ENCODE data around the gene AFDN.
A peak's percentile ranks its signal among the peaks of the same experiment; 100 is the strongest.

Gene AFDN

DNA sequence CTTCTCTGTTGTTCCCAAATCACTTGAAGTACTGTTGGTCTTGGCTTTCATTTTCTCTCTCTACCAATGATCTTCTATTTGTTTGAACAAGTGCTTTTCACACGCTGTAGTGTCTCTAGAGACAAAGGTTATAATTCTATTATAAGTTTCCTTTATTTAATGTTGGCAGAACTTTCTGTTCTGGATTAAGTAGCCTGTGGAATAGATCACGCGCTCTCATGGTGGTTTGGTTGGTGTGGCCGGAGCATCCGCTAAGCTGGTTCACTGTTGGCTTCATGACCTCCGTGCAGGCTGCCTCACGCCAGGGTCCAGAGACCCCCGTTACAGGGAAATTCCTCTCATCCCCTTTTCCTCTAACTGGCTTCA is 139.8 kb downstream of the AFDN start:
- no peaks in the 10 kb centered on the region for H3K36me3 ChIP-seq (ENCODE audit: insufficient read depth)

DNA sequence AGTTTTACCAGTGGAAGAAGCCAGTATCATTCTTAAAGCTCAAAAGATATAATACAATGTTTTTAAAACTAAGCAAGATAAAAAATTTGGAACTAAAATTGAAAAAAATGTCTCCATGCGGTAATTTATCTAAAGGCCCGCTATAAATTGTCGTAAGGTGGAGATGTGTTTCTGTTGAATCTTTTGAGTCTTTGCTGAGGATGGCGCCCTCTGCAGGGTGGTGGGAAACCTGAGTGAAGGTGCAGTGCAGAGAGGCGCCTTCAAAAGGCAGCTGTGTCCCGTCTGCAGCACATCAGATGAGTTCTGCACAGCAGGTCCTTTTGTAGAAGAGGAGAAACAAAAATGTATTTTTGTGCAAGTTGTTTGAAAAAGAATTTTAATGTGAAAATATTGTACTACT is 141.4 kb downstream of the AFDN start:
- no peaks in the 10 kb centered on the region for H3K79me2 ChIP-seq (ENCODE audit: insufficient read depth, low read depth)
- H3K36me3 ChIP-seq (ENCODE audit: insufficient read depth) = no peaks in the 10 kb centered on the region
- no peak overlapping the region for H2AFZ ChIP-seq (ENCODE audit: low read depth)
- H3K27me3 ChIP-seq (ENCODE audit: insufficient read depth, low read depth) = no peaks in the 10 kb centered on the region
- H3K4me1 ChIP-seq (ENCODE audit: low read depth, poor library complexity, severe bottlenecking) = no peaks in the 10 kb centered on the region
- no peak overlapping the region for H3K9ac ChIP-seq
- TF ChIP-seq, protein P1, sequence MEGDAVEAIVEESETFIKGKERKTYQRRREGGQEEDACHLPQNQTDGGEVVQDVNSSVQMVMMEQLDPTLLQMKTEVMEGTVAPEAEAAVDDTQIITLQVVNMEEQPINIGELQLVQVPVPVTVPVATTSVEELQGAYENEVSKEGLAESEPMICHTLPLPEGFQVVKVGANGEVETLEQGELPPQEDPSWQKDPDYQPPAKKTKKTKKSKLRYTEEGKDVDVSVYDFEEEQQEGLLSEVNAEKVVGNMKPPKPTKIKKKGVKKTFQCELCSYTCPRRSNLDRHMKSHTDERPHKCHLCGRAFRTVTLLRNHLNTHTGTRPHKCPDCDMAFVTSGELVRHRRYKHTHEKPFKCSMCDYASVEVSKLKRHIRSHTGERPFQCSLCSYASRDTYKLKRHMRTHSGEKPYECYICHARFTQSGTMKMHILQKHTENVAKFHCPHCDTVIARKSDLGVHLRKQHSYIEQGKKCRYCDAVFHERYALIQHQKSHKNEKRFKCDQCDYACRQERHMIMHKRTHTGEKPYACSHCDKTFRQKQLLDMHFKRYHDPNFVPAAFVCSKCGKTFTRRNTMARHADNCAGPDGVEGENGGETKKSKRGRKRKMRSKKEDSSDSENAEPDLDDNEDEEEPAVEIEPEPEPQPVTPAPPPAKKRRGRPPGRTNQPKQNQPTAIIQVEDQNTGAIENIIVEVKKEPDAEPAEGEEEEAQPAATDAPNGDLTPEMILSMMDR (conservative IDR thresholded peaks at IDR 0.05; ENCODE audit: low read depth, low read length) = peak; percentile 60
- no peak overlapping the region for H3K4me3 ChIP-seq (IDR thresholded peaks at IDR 0.05; ENCODE audit: insufficient read depth, low read depth, low read length)
- H3K27ac ChIP-seq = no peak overlapping the region
- no peak overlapping the region for H3K4me2 ChIP-seq
- H4K20me1 ChIP-seq (ENCODE audit: insufficient read depth) = no peaks in the 10 kb centered on the region

More for the DNA sequence above, 139.8 kb downstream of the AFDN start:
- Histone ChIP-seq H3K4me3 (IDR thresholded peaks at IDR 0.05; ENCODE audit: insufficient read depth, low read depth, low read length) (no peak overlapping the region), H4K20me1 (ENCODE audit: insufficient read depth) (no peaks in the 10 kb centered on the region), H3K9ac (no peak overlapping the region), H3K27ac (no peak overlapping the region), H3K4me2 (no peak overlapping the region), H3K4me1 (ENCODE audit: low read depth, poor library complexity, severe bottlenecking) (no peaks in the 10 kb centered on the region), H2AFZ (ENCODE audit: low read depth) (no peak overlapping the region), H3K79me2 (ENCODE audit: insufficient read depth, low read depth) (no peaks in the 10 kb centered on the region), H3K27me3 (ENCODE audit: insufficient read depth, low read depth) (no peaks in the 10 kb centered on the region)
- TF ChIP-seq, protein P1 (conservative IDR thresholded peaks at IDR 0.05; ENCODE audit: low read depth, low read length) = no peak

- Histone ChIP-seq H3K27me3 (ENCODE audit: insufficient read depth, low read depth) (no peaks in the 10 kb centered on the region), H3K36me3 (ENCODE audit: insufficient read depth) (no peaks in the 10 kb centered on the region), H3K4me3 (IDR thresholded peaks at IDR 0.05; ENCODE audit: insufficient read depth, low read depth, low read length) (no peak overlapping the region), H3K4me1 (ENCODE audit: low read depth, poor library complexity, severe bottlenecking) (no peaks in the 10 kb centered on the region), H4K20me1 (ENCODE audit: insufficient read depth) (no peaks in the 10 kb centered on the region), H3K9ac (no peak overlapping the region), H3K79me2 (ENCODE audit: insufficient read depth, low read depth) (no peaks in the 10 kb centered on the region), H3K27ac (no peak overlapping the region), H2AFZ (ENCODE audit: low read depth) (no peak overlapping the region), H3K4me2 (no peak overlapping the region)
- TF ChIP-seq, protein P1 (conservative IDR thresholded peaks at IDR 0.05; ENCODE audit: low read depth, low read length) = no peak
Measured at GRCh38 chr6:167970230-167970629, 143.5 kb downstream of the AFDN start.

- H3K27ac ChIP-seq = no peak overlapping the region
- H3K4me1 ChIP-seq (ENCODE audit: low read depth, poor library complexity, severe bottlenecking) = no peaks in the 10 kb centered on the region
- H3K36me3 ChIP-seq (ENCODE audit: insufficient read depth) = no peaks in the 10 kb centered on the region
- H3K27me3 ChIP-seq (ENCODE audit: insufficient read depth, low read depth) = no peaks in the 10 kb centered on the region
- H3K79me2 ChIP-seq (ENCODE audit: insufficient read depth, low read depth) = no peaks in the 10 kb centered on the region
- H3K9ac ChIP-seq = no peak overlapping the region
- no peak overlapping the region for H2AFZ ChIP-seq (ENCODE audit: low read depth)
- H3K4me3 ChIP-seq (IDR thresholded peaks at IDR 0.05; ENCODE audit: insufficient read depth, low read depth, low read length) = no peak overlapping the region
- TF ChIP-seq, protein P1 (conservative IDR thresholded peaks at IDR 0.05; ENCODE audit: low read depth, low read length) = no peak
- no peak overlapping the region for H3K4me2 ChIP-seq
- H4K20me1 ChIP-seq (ENCODE audit: insufficient read depth) = no peaks in the 10 kb centered on the region
Measured at GRCh38 chr6:167972193-167972592, 145.5 kb downstream of the AFDN start.

Data from KMS-11 (cell line).